H1 (cell line): ENCODE measurements around the gene CRHR1. TPM values are rescaled to one million over a fixed set of nuclear protein-coding genes. Genes with fewer than 3 reads are reported as not detected.

Experiments used
- CTCF ChIA-PET: fragments of 300-600 bp; sonication (Branson Sonifier 250); formaldehyde crosslinking; loops from one replicate; lab custom pipeline; 2021; ENCODE audit not compliant: partially characterized antibody; lab: Charles Lee
- POLR2A ChIA-PET: fragments of 300-600 bp; sonication (Branson Sonifier 250); formaldehyde crosslinking; loops from one replicate; lab custom pipeline; 2021; ENCODE audit warnings: inconsistent platforms; ENCODE audit not compliant: partially characterized antibody; lab: Charles Lee
- DNase-seq, 2 experiments: peaks; one replicate each; pipeline versions ENCODE4 v3.0.0 to v3.0.0-alpha.2; 2010 to 2022; ENCODE audit warnings: low spot score in 2 of 2, low read depth in 1 of 2, mixed read lengths in 1 of 2
- FAIRE-seq: peaks from 2 replicates; lab custom pipeline; 2011; peaks lifted over from hg19 to GRCh38; lab: Jason Lieb, UNC
- H2AFZ ChIP-seq: 2 replicates; pipeline ENCODE4 v1.8.1; 2012; ENCODE audit warnings: low read length, inconsistent platforms
- H2AK5ac ChIP-seq: 2 replicates; pipeline ENCODE4 v1.6.1; 2013; ENCODE audit warnings: low read depth, low read length
- H2BK120ac ChIP-seq: replicated peaks from 2 replicates; pipeline ENCODE3; 2013; ENCODE audit warnings: low read depth, low read length, inconsistent platforms
- H2BK12ac ChIP-seq: 2 replicates; pipeline ENCODE4 v1.6.1; 2013; ENCODE audit warnings: low read depth, low read length
- H2BK15ac ChIP-seq: 2 replicates; pipeline ENCODE4 v1.6.1; 2013; ENCODE audit warnings: low read length
- H2BK20ac ChIP-seq: 2 replicates; pipeline ENCODE4 v1.6.1; 2013; ENCODE audit warnings: low read length
- H2BK5ac ChIP-seq: 2 replicates; pipeline ENCODE4 v1.6.1; 2013; ENCODE audit warnings: low read depth, low read length
- H3K14ac ChIP-seq: 2 replicates; pipeline ENCODE4 v1.6.1; 2013; ENCODE audit warnings: inconsistent platforms; ENCODE audit not compliant: insufficient read length
- H3K18ac ChIP-seq: 2 replicates; pipeline ENCODE4 v1.6.1; 2013; ENCODE audit warnings: low read length; ENCODE audit errors: extremely low read depth
- H3K23ac ChIP-seq: 2 replicates; pipeline ENCODE4 v1.6.1; 2013; ENCODE audit warnings: inconsistent platforms; ENCODE audit not compliant: insufficient read length
- H3K23me2 ChIP-seq: 2 replicates; pipeline ENCODE4 v1.6.1; 2013; ENCODE audit warnings: low read depth, low read length
- H3K27ac ChIP-seq: 2 replicates; pipeline ENCODE4 v1.6.1; 2011; ENCODE audit warnings: low read depth, low read length, inconsistent platforms
- H3K27me3 ChIP-seq, 4 experiments: replicated peaks in 1 of 4; 1 replicate in 1 of 4; 2 replicates in 3 of 4; pipeline versions ENCODE4 v1.6.1 to v1.8.1; 2011 to 2013; ENCODE audit warnings: low read length in 3 of 4, mild to moderate bottlenecking in 3 of 4, inconsistent platforms in 2 of 4, mixed read lengths in 2 of 4, moderate library complexity in 1 of 4; ENCODE audit not compliant: control insufficient read depth in 3 of 4, insufficient read depth in 3 of 4; ENCODE audit errors: extremely low read depth in 1 of 4
- H3K36me3 ChIP-seq, 4 experiments: 2 replicates each; pipeline versions ENCODE4 v1.6.1 to v1.8.1; 2011 to 2013; ENCODE audit warnings: mild to moderate bottlenecking in 4 of 4, low read length in 3 of 4, moderate library complexity in 2 of 4, control low read depth in 1 of 4, inconsistent platforms in 1 of 4; ENCODE audit not compliant: insufficient read depth in 4 of 4, control insufficient read depth in 2 of 4
- H3K4ac ChIP-seq: replicated peaks from 2 replicates; pipeline ENCODE3; 2013; ENCODE audit warnings: low read length, low read depth, mixed read lengths, inconsistent platforms; ENCODE audit not compliant: insufficient read length
- H3K4me1 ChIP-seq, 4 experiments: replicated peaks in 1 of 4; 1 replicate in 1 of 4; 2 replicates in 3 of 4; pipeline versions ENCODE4 v1.6.1 to v1.8.1; 2011 to 2013; ENCODE audit warnings: low read length in 3 of 4, inconsistent platforms in 2 of 4, mixed read lengths in 1 of 4; ENCODE audit not compliant: insufficient read depth in 4 of 4, control insufficient read depth in 3 of 4
- H3K4me2 ChIP-seq, 2 experiments: 2 replicates each; pipeline versions ENCODE4 v1.6.1 to v1.8.1; 2011 to 2013; ENCODE audit warnings: low read depth in 2 of 2, low read length in 2 of 2, control low read depth in 1 of 2, inconsistent platforms in 1 of 2, mild to moderate bottlenecking in 1 of 2; ENCODE audit not compliant: insufficient read depth in 1 of 2
- H3K4me3 ChIP-seq, 4 experiments: fragments of 200-600, 300-600 bp in 1 of 4; sonication (generic), shearing (Covaris generic), sonication (Bioruptor Twin) in 1 of 4; 2 replicates each; pipeline versions ENCODE4 v1.5.1 to v1.8.1; 2011 to 2016; ENCODE audit warnings: low read length in 4 of 4, low read depth in 3 of 4, control low read depth in 2 of 4, inconsistent platforms in 2 of 4, mild to moderate bottlenecking in 2 of 4, mixed read lengths in 1 of 4, moderate library complexity in 1 of 4; ENCODE audit not compliant: insufficient read depth in 2 of 4; ENCODE audit errors: extremely low read depth in 1 of 4
- H3K56ac ChIP-seq: replicated peaks from 2 replicates; pipeline ENCODE3; 2013; ENCODE audit warnings: low read depth, mild to moderate bottlenecking, mixed read lengths, low read length, inconsistent platforms; ENCODE audit not compliant: insufficient read length
- H3K79me1 ChIP-seq: 2 replicates; pipeline ENCODE4 v1.6.1; 2013; ENCODE audit warnings: low read depth, low read length, control low read depth
- H3K79me2 ChIP-seq, 2 experiments: 2 replicates each; pipeline versions ENCODE4 v1.6.1 to v1.8.1; 2012 to 2013; ENCODE audit warnings: low read length in 2 of 2, mild to moderate bottlenecking in 2 of 2, inconsistent platforms in 1 of 2; ENCODE audit not compliant: insufficient read depth in 2 of 2, control insufficient read depth in 1 of 2
- H3K9ac ChIP-seq, 4 experiments: replicated peaks in 1 of 4; 1 replicate in 1 of 4; 2 replicates in 3 of 4; pipeline versions ENCODE4 v1.6.1 to v1.8.1; 2011 to 2013; ENCODE audit warnings: low read depth in 3 of 4, low read length in 3 of 4, control low read depth in 2 of 4, mild to moderate bottlenecking in 2 of 4, moderate library complexity in 2 of 4, inconsistent platforms in 1 of 4; ENCODE audit errors: extremely low read depth in 1 of 4
- H3K9me3 ChIP-seq, 2 experiments: 2 replicates each; pipeline versions ENCODE4 v1.6.1 to v1.8.1; 2012 to 2013; ENCODE audit warnings: mild to moderate bottlenecking in 2 of 2, moderate library complexity in 2 of 2, control low read depth in 1 of 2, inconsistent platforms in 1 of 2, low read depth in 1 of 2, low read length in 1 of 2, mixed read lengths in 1 of 2; ENCODE audit not compliant: insufficient read depth in 2 of 2
- H4K20me1 ChIP-seq, 2 experiments: replicated peaks in 1 of 2; 2 replicates each; pipeline versions ENCODE3 to v1.8.1; 2011 to 2013; ENCODE audit warnings: inconsistent platforms in 2 of 2, low read length in 2 of 2, mild to moderate bottlenecking in 1 of 2; ENCODE audit not compliant: insufficient read depth in 2 of 2, control insufficient read depth in 1 of 2
- H4K5ac ChIP-seq: 2 replicates; pipeline ENCODE4 v1.6.1; 2013; ENCODE audit warnings: low read length, low read depth, mixed read lengths, inconsistent platforms; ENCODE audit not compliant: insufficient read length
- H4K8ac ChIP-seq: 2 replicates; pipeline ENCODE4 v1.8.0; 2013; ENCODE audit warnings: mild to moderate bottlenecking, moderate library complexity, low read length, inconsistent platforms; ENCODE audit not compliant: insufficient read depth; ENCODE audit errors: extremely low read depth
- H4K91ac ChIP-seq: replicated peaks from 2 replicates; pipeline ENCODE3; 2013; ENCODE audit warnings: low read length, mixed read lengths, inconsistent platforms; ENCODE audit not compliant: insufficient read length
- EGR1 ChIP-seq: IDR thresholded peaks from 2 replicates; pipeline ENCODE4 v1.6.1; 2011; ENCODE audit warnings: low read depth, low read length, borderline replicate concordance
- WGBS, 2 experiments: shearing (Covaris generic) in 1 of 2; methylation state at CpG; one replicate each; pipeline versions ENCODE4 v1.1.6 to v1.1.7; 2013 to 2015; ENCODE audit warnings: low lambda C conversion rate in 2 of 2, mixed read lengths in 2 of 2, inconsistent platforms in 1 of 2, low coverage in 1 of 2, missing lambda C conversion rate in 1 of 2; ENCODE audit not compliant: insufficient replicate concordance in 2 of 2, insufficient coverage in 1 of 2, insufficient read length in 1 of 2; ENCODE audit errors: extremely low coverage in 1 of 2, missing lambda C conversion rate in 1 of 2; 5-methylcytosine and 5-hydroxymethylcytosine counted together
- polyA plus RNA-seq, 7 experiments: library from polyadenylated mRNA; depleted of rRNA in 3 of 7; stranded (reverse) in 5 of 7; unstranded in 2 of 7; fragments of >200 nt in 5 of 7; fragments of 200-250 nt in 2 of 7; gene quantifications; 1 replicate in 5 of 7; 2 replicates in 1 of 7; 4 replicates in 1 of 7; pipeline versions ENCODE4 v1.2.1 to v1.2.3, GENCODE V29; 2011 to 2013; ENCODE audit warnings: missing spikeins in 2 of 7, mixed read lengths in 2 of 7
- total RNA-seq: library from RNA; stranded (reverse); fragmentation: NEBNext Ultra II Directional; extraction: Animal tissue kit (Norgen Biotek cat#: 25700); gene quantifications from 2 replicates; pipeline ENCODE4 v1.2.1, GENCODE V29; 2021

CRHR1 gene
- total and polyA plus RNA-seq, 2 of the 8 experiments (the other 6 are each of a cell fraction or from before 2014, with no cell fraction given) = 0.56 to 1.7 TPM

DNA sequence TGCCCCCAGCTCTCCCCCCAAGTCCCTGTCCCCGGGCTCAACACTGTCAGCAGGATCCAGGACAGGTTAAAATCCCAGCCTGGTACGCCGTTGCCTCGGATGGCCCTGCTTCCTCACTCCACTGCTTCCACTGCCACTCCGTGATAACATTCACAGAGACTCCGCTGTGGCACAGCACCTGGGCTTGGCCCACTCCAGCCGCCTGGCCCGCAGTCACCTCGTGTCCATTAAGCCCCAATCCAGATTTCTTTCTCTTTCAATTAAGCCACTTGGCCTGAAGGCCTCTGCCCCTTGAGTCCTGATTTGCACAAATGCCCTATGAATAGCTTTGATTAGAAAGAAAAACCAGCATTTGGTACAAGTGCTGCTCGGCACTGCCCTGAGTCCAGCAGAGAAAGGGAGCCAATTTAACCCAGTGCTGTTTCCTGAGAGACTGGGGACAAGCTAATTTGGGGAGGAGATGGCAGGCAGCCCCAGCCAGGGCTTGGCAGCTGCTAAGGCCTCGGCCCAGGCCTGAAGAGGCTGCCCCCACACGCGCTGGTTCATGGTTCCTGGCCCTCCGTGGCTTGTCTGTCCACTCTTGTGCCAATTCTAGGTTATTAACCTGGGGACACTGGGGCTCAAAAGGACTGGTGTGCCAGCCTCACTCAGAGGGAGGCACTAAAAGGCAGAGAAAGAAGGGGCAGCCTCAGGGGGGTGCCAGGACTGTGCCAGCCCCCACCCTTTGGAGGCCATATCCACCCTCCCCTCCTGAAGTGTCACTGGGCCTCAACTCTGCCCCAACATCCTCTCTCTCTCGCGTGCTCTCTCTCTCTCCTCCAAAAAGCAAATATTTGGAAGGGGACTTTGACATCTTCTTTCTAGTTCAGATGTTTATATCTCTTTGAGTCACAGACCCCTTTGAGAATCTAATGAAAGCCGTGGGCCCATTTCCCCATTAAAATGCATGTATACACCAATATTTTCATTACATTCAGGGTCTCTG lies 30.8 kb downstream of the CRHR1 start:
- WGBS, 2 experiments = 85% methylated on average over 14 of the region's 17 CpGs; no CpG with 5 or more reads in 1 of the 2 experiments
- Histone ChIP-seq H4K8ac (peak overlapping the region; percentile 36; the same call in 1 of the 2 replicates), H3K9me3 (no peaks in the 10 kb centered on the region), H3K4me3 (no peak overlapping the region), H2AK5ac (no peak overlapping the region), H3K14ac (no peak overlapping the region), H3K4me1 (peaks cover 0 to 3% (median 0%) of the 10 kb centered on the region in 4 experiments; a peak in 1 of 7 replicates), H3K56ac (no peak overlapping the region), H4K5ac (no peak overlapping the region), H3K18ac (no peak overlapping the region), H2BK20ac (no peak overlapping the region), H4K20me1 (no peaks in the 10 kb centered on the region), H2BK15ac (no peak overlapping the region), H2BK120ac (no peak overlapping the region), H3K79me2 (no peaks in the 10 kb centered on the region), H2AFZ (no peak overlapping the region), H3K27ac (no peak overlapping the region), H3K23ac (no peak overlapping the region), H3K9ac (no peak overlapping the region), H3K4ac (no peak overlapping the region), H4K91ac (no peak overlapping the region), H3K36me3 (no peaks in the 10 kb centered on the region), H3K79me1 (no peaks in the 10 kb centered on the region), H2BK5ac (no peak overlapping the region), H3K27me3 (no peaks in the 10 kb centered on the region), H2BK12ac (no peak overlapping the region), H3K4me2 (no peak overlapping the region), H3K23me2 (no peaks in the 10 kb centered on the region)
- TF ChIP-seq EGR1 = no peak
- FAIRE-seq (no peak), DNase-seq (no peak)
- CTCF ChIA-PET = interaction anchor here (1.1 to 2.4 kb wide), 18 partner anchors 9 to 175 kb away, joined by 3 to 28 read pairs (median 8); no protein-coding TSS in a partner anchor
- POLR2A ChIA-PET = no interaction called here
